Hepatocyte (in vitro differentiated cells): ENCODE results near the gene JARID2. TPM values are rescaled to one million over a fixed set of nuclear protein-coding genes. Genes with fewer than 3 reads are reported as not detected.

Experiments used
- DNase-seq: peaks from one replicate; pipeline ENCODE4 v3.0.0-alpha.2; 2016; ENCODE audit warnings: low spot score
- H2AFZ ChIP-seq: fragments of 200-600 bp; sonication (generic); 2 replicates; pipeline ENCODE4 v1.6.0; 2016; ENCODE audit warnings: antibody characterized with exemption, mild to moderate bottlenecking
- H3K27ac ChIP-seq: fragments of 200-600 bp; sonication (generic); 2 replicates; pipeline ENCODE4 v1.5.1; 2016; ENCODE audit warnings: mild to moderate bottlenecking
- H3K27me3 ChIP-seq: fragments of 200-600 bp; sonication (generic); 2 replicates; pipeline ENCODE4 v1.6.1; 2016
- H3K36me3 ChIP-seq: fragments of 200-600 bp; sonication (generic); replicated peaks from 2 replicates; pipeline ENCODE4 v1.5.1; 2016; ENCODE audit warnings: low read depth; ENCODE audit not compliant: insufficient read depth
- H3K4me1 ChIP-seq: fragments of 200-600 bp; sonication (generic); 2 replicates; pipeline ENCODE4 v1.5.1; 2016; ENCODE audit warnings: mild to moderate bottlenecking, moderate library complexity; ENCODE audit not compliant: insufficient read depth
- H3K4me2 ChIP-seq: fragments of 200-600 bp; sonication (generic); 2 replicates; pipeline ENCODE4 v1.6.0; 2016
- H3K4me3 ChIP-seq: fragments of 200-600 bp; sonication (generic); 2 replicates; pipeline ENCODE4 v1.5.1; 2016; ENCODE audit warnings: mild to moderate bottlenecking
- H3K79me2 ChIP-seq: fragments of 200-600 bp; sonication (generic); 2 replicates; pipeline ENCODE4 v1.6.0; 2017; ENCODE audit warnings: mild to moderate bottlenecking
- H3K9me2 ChIP-seq: fragments of 200-600 bp; sonication (generic); replicated peaks from 2 replicates; pipeline ENCODE4 v1.6.0; 2017; ENCODE audit warnings: mild to moderate bottlenecking; ENCODE audit not compliant: insufficient read depth
- H3K9me3 ChIP-seq: fragments of 200-600 bp; sonication (generic); 2 replicates; pipeline ENCODE4 v1.5.1; 2016; ENCODE audit warnings: low read depth, mild to moderate bottlenecking
- H4K20me1 ChIP-seq: fragments of 200-600 bp; sonication (generic); 2 replicates; pipeline ENCODE4 v1.6.0; 2016; ENCODE audit warnings: mild to moderate bottlenecking; ENCODE audit not compliant: insufficient read depth, poor library complexity, severe bottlenecking
- CTCF ChIP-seq: fragments of 200-600 bp; sonication (generic); IDR thresholded peaks from 2 replicates; pipeline ENCODE4 v1.5.1; 2016; ENCODE audit warnings: antibody characterized with exemption, mild to moderate bottlenecking; ENCODE audit not compliant: poor library complexity
- EZH2 ChIP-seq: fragments of 200-600 bp; sonication (generic); IDR thresholded peaks from 2 replicates; pipeline ENCODE4 v1.6.1; 2016; ENCODE audit warnings: antibody characterized with exemption, mild to moderate bottlenecking, borderline replicate concordance
- EZH2phosphoT487 ChIP-seq: fragments of 200-600 bp; sonication (generic); IDR thresholded peaks from one replicate; pipeline ENCODE4 v1.6.1; 2018; ENCODE audit warnings: antibody characterized with exemption, mild to moderate bottlenecking, low read depth, moderate library complexity; ENCODE audit not compliant: unreplicated experiment, severe bottlenecking
- WGBS: methylation state at CpG from one replicate; pipeline ENCODE4 v1.1.6; 2016; ENCODE audit warnings: low lambda C conversion rate; ENCODE audit errors: missing lambda C conversion rate; 5-methylcytosine and 5-hydroxymethylcytosine counted together
- polyA plus RNA-seq: library from polyadenylated mRNA; unstranded; fragments of >200 nt; fragmentation: Nextera tagmentation; extraction: Ambion mirVana; gene quantifications from 2 replicates; pipeline ENCODE4 v1.2.1, GENCODE V29; 2016
- total RNA-seq: library from RNA; depleted of rRNA; stranded (reverse); fragments of >200 nt; gene quantifications from 2 replicates; pipeline ENCODE4 v1.2.3, GENCODE V29; 2014

JARID2 gene
- total and polyA plus RNA-seq, 2 experiments from 2014 or later = 4.6 to 11.6 TPM

DNA sequence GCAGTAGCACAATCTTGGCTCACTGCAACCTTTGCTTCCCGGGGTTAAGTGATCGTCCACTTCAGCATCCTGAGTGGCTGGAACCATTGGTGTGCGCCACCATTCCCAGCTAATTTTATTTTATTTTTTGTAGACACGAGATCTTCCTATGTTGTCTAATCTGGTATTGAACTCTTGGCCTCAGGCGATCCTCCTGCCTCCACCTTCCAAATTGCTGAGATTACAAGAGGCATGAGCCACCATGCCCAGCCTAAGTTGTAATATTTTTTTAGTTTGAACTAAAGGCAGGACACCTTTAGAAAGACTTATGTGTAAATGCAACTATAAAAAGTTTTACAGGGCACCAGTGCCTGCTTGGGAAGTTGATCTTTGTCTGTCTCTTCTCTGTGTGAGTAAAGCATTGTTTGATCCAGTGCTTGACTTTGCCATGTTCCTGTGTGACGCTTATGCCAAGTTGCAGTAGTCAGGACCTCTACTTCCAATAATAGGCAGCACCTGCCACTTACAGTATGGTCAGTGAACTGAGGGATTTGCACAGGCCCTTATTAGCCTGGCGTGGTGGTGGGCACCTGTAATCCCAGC lies 46.9 kb downstream of the JARID2 start:
- H3K79me2 ChIP-seq = peaks cover 97% of the 10 kb centered on the region
- H4K20me1 ChIP-seq = peaks cover 3% of the 10 kb centered on the region
- H3K4me3 ChIP-seq = no peak overlapping the region
- H3K9me3 ChIP-seq = no peaks in the 10 kb centered on the region
- H3K27ac ChIP-seq = no peak overlapping the region
- H3K4me1 ChIP-seq = no peaks in the 10 kb centered on the region
- no peaks in the 10 kb centered on the region for H3K36me3 ChIP-seq
- no peak for TF ChIP-seq EZH2phosphoT487
- no peak for TF ChIP-seq EZH2
- no peak for TF ChIP-seq CTCF
- no peak overlapping the region for H3K4me2 ChIP-seq
- H2AFZ ChIP-seq = no peak overlapping the region
- no peaks in the 10 kb centered on the region for H3K9me2 ChIP-seq
- no peaks in the 10 kb centered on the region for H3K27me3 ChIP-seq
- no peak for DNase-seq
- WGBS = 95% methylated on average over 7 of the region's 7 CpGs

GRCh38 chr6:15293674-15294073 lies 47.8 kb downstream of the JARID2 start:
- H3K27ac ChIP-seq = no peak overlapping the region
- WGBS = 98% methylated on average over 2 of the region's 2 CpGs
- no peaks in the 10 kb centered on the region for H3K4me1 ChIP-seq
- H3K4me3 ChIP-seq = no peak overlapping the region
- no peaks in the 10 kb centered on the region for H3K27me3 ChIP-seq
- TF ChIP-seq CTCF = no peak
- no peak for TF ChIP-seq EZH2
- TF ChIP-seq EZH2phosphoT487 = no peak
- H3K4me2 ChIP-seq = no peak overlapping the region
- H3K9me2 ChIP-seq = no peaks in the 10 kb centered on the region
- H2AFZ ChIP-seq = no peak overlapping the region
- no peaks in the 10 kb centered on the region for H3K36me3 ChIP-seq
- H3K79me2 ChIP-seq = peaks cover 97% of the 10 kb centered on the region
- H3K9me3 ChIP-seq = no peaks in the 10 kb centered on the region
- no peak for DNase-seq
- peaks cover 6% of the 10 kb centered on the region for H4K20me1 ChIP-seq

DNA sequence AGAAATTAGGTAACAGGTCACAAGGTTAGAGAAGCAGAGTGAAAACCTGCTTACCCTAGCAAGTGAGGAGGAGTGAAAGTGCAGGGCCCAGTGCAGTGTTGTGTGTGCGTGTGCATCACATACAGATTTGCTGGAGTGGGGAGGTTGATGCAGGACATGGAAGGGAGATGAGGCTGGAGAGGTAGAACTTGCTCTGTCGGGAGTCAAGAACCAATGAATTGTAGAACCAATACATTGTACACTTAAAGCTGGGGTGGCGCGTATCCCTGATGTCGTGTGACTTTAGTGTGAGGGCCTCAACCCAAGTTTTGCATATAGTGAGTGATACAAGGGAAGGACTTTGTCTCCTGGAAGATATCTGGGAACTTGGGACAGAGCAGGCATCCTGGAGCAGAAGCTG lies 48.6 kb downstream of the JARID2 start:
- Histone ChIP-seq H3K27ac (no peak overlapping the region), H3K79me2 (peaks cover 96% of the 10 kb centered on the region), H3K4me1 (peaks cover 4% of the 10 kb centered on the region), H3K4me3 (no peak overlapping the region), H3K4me2 (no peak overlapping the region), H3K36me3 (no peaks in the 10 kb centered on the region), H4K20me1 (peaks cover 6% of the 10 kb centered on the region), H3K9me3 (no peaks in the 10 kb centered on the region), H3K9me2 (no peaks in the 10 kb centered on the region), H2AFZ (no peak overlapping the region), H3K27me3 (no peaks in the 10 kb centered on the region)
- no peak for DNase-seq
- 99% methylated on average over 5 of the region's 5 CpGs for WGBS
- no peak for TF ChIP-seq EZH2phosphoT487
- no peak for TF ChIP-seq CTCF
- no peak for TF ChIP-seq EZH2

- H2AFZ ChIP-seq = no peak overlapping the region
- no peaks in the 10 kb centered on the region for H3K27me3 ChIP-seq
- no peak overlapping the region for H3K4me3 ChIP-seq
- no peaks in the 10 kb centered on the region for H3K9me3 ChIP-seq
- no peak for TF ChIP-seq EZH2phosphoT487
- TF ChIP-seq CTCF = no peak
- TF ChIP-seq EZH2 = no peak
- H3K79me2 ChIP-seq = peaks cover 90% of the 10 kb centered on the region
- no peak overlapping the region for H3K4me2 ChIP-seq
- H3K36me3 ChIP-seq = no peaks in the 10 kb centered on the region
- H3K4me1 ChIP-seq = peaks cover 16% of the 10 kb centered on the region
- no peak overlapping the region for H3K27ac ChIP-seq
- no peak for DNase-seq
- H4K20me1 ChIP-seq = peaks cover 14% of the 10 kb centered on the region
- no peaks in the 10 kb centered on the region for H3K9me2 ChIP-seq
- WGBS = 78% methylated on average over 5 of the region's 5 CpGs
These were observed 50.4 kb downstream of the JARID2 start for GRCh38 chr6:15296249-15296648.
